Measurements from ENCODE around the gene TEAD2. TPM values are rescaled to one million over a fixed set of nuclear protein-coding genes. Genes with fewer than 3 reads are reported as not detected.
A peak's percentile ranks its signal among the peaks of the same experiment; 100 is the strongest.

The TEAD2 gene
- total RNA-seq, 1 donor, result 41.3 TPM

DNA sequence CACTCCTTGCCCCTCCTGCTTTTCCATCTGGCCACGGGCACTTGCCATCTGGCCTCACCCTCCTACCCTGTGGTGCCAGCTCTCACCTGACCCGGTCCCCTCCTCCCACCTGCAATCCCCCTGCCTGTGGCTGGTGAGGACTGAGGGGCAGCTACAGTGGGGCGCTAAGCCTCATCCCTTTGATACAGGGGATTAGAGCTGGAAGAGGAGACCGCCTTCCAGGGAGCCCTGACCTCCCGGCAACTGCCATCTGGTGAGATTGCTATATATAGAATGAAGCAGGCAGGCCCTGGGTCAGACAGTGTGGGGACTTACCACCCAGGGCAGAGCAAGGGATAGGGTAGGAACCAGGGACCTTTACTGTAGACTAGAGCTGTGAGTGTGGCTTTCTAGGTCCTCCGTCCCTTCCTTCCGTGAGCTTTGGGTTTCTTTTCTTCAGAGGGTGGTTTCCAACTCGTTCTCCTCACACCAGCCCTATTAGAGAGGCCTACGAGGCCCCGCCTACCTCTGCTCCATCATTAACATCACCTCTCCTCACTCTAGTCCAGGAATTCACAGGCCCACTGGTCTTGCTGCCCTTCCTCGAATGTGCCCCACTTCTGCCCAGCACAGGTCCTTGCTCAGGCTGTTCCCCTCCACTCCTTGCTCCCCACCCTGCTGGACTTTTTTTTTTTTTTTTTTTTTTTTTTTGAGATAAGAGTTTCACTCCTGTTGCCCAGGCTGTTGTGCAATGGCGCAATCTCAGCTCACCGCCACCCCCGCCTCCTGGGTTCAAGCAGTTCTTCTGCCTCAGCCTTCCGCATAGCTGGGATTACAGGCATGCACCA lies 33.6 kb upstream of the TEAD2 start:
- Histone ChIP-seq H3K36me3 (ENCODE audit: insufficient read depth, low read length) (no peaks in the 10 kb centered on the region), H3K27ac (ENCODE audit: low read depth, low read length) (no peak overlapping the region), H3K79me2 (ENCODE audit: insufficient read depth, low read length) (no peaks in the 10 kb centered on the region), H3K9me3 (ENCODE audit: low read depth, low read length) (no peaks in the 10 kb centered on the region), H3K27me3 (ENCODE audit: insufficient read depth, low read length) (peaks cover under 1% of the 10 kb centered on the region), H2AFZ (ENCODE audit: low read length) (no peak overlapping the region), H3K4me1 (ENCODE audit: insufficient read depth, low read length) (no peaks in the 10 kb centered on the region), H3K4me3 (ENCODE audit: insufficient read depth, low read length) (no peak overlapping the region), H4K20me1 (ENCODE audit: insufficient read depth, low read length) (no peaks in the 10 kb centered on the region), H3K4me2 (ENCODE audit: insufficient read depth, low read length) (no peak overlapping the region)
- TF ChIP-seq, protein P1, sequence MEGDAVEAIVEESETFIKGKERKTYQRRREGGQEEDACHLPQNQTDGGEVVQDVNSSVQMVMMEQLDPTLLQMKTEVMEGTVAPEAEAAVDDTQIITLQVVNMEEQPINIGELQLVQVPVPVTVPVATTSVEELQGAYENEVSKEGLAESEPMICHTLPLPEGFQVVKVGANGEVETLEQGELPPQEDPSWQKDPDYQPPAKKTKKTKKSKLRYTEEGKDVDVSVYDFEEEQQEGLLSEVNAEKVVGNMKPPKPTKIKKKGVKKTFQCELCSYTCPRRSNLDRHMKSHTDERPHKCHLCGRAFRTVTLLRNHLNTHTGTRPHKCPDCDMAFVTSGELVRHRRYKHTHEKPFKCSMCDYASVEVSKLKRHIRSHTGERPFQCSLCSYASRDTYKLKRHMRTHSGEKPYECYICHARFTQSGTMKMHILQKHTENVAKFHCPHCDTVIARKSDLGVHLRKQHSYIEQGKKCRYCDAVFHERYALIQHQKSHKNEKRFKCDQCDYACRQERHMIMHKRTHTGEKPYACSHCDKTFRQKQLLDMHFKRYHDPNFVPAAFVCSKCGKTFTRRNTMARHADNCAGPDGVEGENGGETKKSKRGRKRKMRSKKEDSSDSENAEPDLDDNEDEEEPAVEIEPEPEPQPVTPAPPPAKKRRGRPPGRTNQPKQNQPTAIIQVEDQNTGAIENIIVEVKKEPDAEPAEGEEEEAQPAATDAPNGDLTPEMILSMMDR (IDR thresholded peaks at IDR 0.05; ENCODE audit: extremely low read depth, low read depth, low read length), result no peak
- no peak for DNase-seq (ENCODE audit: insufficient read length, low spot score, missing footprints)

DNA sequence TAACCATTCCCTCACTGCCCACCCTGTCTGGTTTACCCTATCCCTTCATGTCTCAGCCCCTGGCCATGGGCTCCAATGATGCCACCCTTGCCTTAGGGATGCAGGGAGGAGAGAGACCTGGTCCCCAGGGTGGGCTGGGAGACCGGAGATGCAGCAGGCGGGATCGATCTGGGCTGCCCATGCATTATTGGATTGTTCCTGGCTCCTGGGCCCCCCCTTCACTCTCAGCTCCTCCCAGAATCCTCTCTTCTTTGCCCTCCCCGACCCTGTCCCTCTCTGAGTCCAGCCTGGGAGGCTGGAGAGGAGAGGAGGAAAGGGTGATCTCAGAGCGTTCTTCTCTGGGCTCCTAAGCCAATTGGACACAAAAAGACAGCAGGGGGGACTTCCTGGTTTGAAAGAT lies 31.7 kb upstream of the TEAD2 start:
- no peak overlapping the region for H2AFZ ChIP-seq (ENCODE audit: low read length)
- H4K20me1 ChIP-seq (ENCODE audit: insufficient read depth, low read length), result no peaks in the 10 kb centered on the region
- H3K4me1 ChIP-seq (ENCODE audit: insufficient read depth, low read length), result no peaks in the 10 kb centered on the region
- no peak overlapping the region for H3K4me2 ChIP-seq (ENCODE audit: insufficient read depth, low read length)
- TF ChIP-seq, protein P1 (IDR thresholded peaks at IDR 0.05; ENCODE audit: extremely low read depth, low read depth, low read length), result no peak
- no peaks in the 10 kb centered on the region for H3K9me3 ChIP-seq (ENCODE audit: low read depth, low read length)
- H3K4me3 ChIP-seq (ENCODE audit: insufficient read depth, low read length), result no peak overlapping the region
- H3K79me2 ChIP-seq (ENCODE audit: insufficient read depth, low read length), result no peaks in the 10 kb centered on the region
- H3K27ac ChIP-seq (ENCODE audit: low read depth, low read length), result no peak overlapping the region
- H3K36me3 ChIP-seq (ENCODE audit: insufficient read depth, low read length), result no peaks in the 10 kb centered on the region
- no peaks in the 10 kb centered on the region for H3K27me3 ChIP-seq (ENCODE audit: insufficient read depth, low read length)
- no peak for DNase-seq (ENCODE audit: insufficient read length, low spot score, missing footprints)

DNA sequence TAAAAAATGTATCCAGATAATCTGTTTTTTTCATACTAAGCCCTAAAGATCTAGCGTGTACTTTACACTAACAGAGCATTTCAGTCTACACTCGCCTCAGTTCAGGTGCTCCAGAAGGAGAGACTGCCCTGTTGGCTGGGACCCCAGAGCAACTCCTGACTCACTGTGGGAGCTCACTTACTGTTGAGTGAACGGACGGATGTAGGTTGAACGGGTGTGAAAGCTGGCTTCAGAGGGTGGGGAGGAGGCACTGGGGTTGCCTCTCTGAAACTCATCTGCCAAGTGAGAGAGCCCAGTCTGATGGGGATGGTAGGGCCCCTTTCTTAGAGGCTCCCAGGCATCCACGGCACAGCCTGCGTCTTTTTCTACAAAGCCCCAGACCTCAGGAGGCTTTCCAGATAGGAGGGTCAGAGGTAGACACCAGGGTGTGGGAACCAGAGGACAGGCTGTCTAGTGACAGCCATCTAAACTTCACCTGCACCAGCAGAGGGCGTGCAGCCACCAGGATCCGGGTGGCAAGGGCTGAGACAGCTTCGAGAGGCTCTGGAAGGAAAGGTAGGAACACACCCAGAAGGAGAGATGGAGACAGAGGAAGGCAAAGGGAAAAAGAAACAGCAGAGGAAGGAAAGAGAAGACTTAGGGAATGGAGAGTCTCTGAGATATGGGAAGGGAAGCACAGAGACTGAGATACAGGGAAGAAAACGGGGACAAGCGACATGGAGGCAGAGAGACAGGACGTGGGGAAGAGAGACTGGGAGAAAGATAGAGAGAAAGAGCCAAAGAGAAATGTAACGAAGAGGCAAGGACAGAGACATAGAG lies 29.6 kb upstream of the TEAD2 start:
- Histone ChIP-seq H4K20me1 (ENCODE audit: insufficient read depth, low read length) (no peaks in the 10 kb centered on the region), H3K4me1 (ENCODE audit: insufficient read depth, low read length) (no peaks in the 10 kb centered on the region), H3K36me3 (ENCODE audit: insufficient read depth, low read length) (no peaks in the 10 kb centered on the region), H3K4me2 (ENCODE audit: insufficient read depth, low read length) (no peak overlapping the region), H3K27me3 (ENCODE audit: insufficient read depth, low read length) (no peaks in the 10 kb centered on the region), H2AFZ (ENCODE audit: low read length) (no peak overlapping the region), H3K27ac (ENCODE audit: low read depth, low read length) (no peak overlapping the region), H3K79me2 (ENCODE audit: insufficient read depth, low read length) (no peaks in the 10 kb centered on the region), H3K9me3 (ENCODE audit: low read depth, low read length) (no peaks in the 10 kb centered on the region), H3K4me3 (ENCODE audit: insufficient read depth, low read length) (no peak overlapping the region)
- TF ChIP-seq, protein P1 (IDR thresholded peaks at IDR 0.05; ENCODE audit: extremely low read depth, low read depth, low read length), result peak; percentile 82
- DNase-seq (ENCODE audit: insufficient read length, low spot score, missing footprints), result peak; percentile 93

DNA sequence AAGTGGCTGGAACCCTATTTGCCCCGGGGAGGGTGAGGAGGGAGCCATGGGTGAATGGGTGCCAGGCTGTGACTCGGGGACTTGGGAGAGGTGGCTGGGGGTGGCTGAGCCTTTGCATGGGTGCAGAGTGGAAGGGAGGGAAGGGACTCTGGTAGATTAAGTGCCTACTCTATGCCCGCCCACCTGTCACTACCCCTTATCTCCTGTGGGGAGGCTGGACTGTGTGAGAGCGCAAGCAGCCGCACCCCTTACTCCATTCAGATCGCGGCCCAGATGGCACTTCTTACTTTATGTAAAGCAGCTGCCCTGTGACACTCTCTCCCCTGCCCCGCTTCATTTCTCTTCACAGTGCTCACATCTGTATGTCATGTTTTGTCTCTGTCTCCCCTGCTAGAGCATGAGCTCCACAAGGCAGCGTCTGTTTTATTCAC lies 28.7 kb upstream of the TEAD2 start:
- peak; percentile 84 for DNase-seq (ENCODE audit: insufficient read length, low spot score, missing footprints)
- H3K27me3 ChIP-seq (ENCODE audit: insufficient read depth, low read length), result no peaks in the 10 kb centered on the region
- no peak overlapping the region for H3K4me2 ChIP-seq (ENCODE audit: insufficient read depth, low read length)
- H4K20me1 ChIP-seq (ENCODE audit: insufficient read depth, low read length), result no peaks in the 10 kb centered on the region
- no peak overlapping the region for H3K4me3 ChIP-seq (ENCODE audit: insufficient read depth, low read length)
- TF ChIP-seq, protein P1 (IDR thresholded peaks at IDR 0.05; ENCODE audit: extremely low read depth, low read depth, low read length), result no peak
- H2AFZ ChIP-seq (ENCODE audit: low read length), result no peak overlapping the region
- no peaks in the 10 kb centered on the region for H3K9me3 ChIP-seq (ENCODE audit: low read depth, low read length)
- no peak overlapping the region for H3K27ac ChIP-seq (ENCODE audit: low read depth, low read length)
- no peaks in the 10 kb centered on the region for H3K36me3 ChIP-seq (ENCODE audit: insufficient read depth, low read length)
- no peaks in the 10 kb centered on the region for H3K4me1 ChIP-seq (ENCODE audit: insufficient read depth, low read length)
- H3K79me2 ChIP-seq (ENCODE audit: insufficient read depth, low read length), result no peaks in the 10 kb centered on the region

Data from osteoblast (primary cell).